Progenitor cell of endocrine pancreas (in vitro differentiated cells): ENCODE measurements around the gene DPP6. TPM values are rescaled to one million over a fixed set of nuclear protein-coding genes. Genes with fewer than 3 reads are reported as not detected.

Experiments
- DNase-seq: peaks from one replicate; pipeline ENCODE4 v3.0.0; 2021; ENCODE audit warnings: low spot score; ENCODE audit not compliant: unreplicated experiment
- H3K27ac Mint-ChIP-seq: 2 replicates; pipeline ENCODE4 v1.8.0; 2021; ENCODE audit warnings: mild to moderate bottlenecking, moderate library complexity, mixed read lengths
- H3K27me3 Mint-ChIP-seq: 2 replicates; pipeline ENCODE4 v1.8.0; 2021; ENCODE audit warnings: mixed read lengths
- H3K36me3 Mint-ChIP-seq: 2 replicates; pipeline ENCODE4 v1.8.0; 2022; ENCODE audit warnings: mixed read lengths; ENCODE audit not compliant: insufficient read depth
- H3K4me1 Mint-ChIP-seq: 2 replicates; pipeline ENCODE4 v1.8.0; 2021; ENCODE audit warnings: low read depth, mixed read lengths
- H3K4me3 Mint-ChIP-seq: 2 replicates; pipeline ENCODE4 v1.8.0; 2021; ENCODE audit warnings: low read depth, mild to moderate bottlenecking, moderate library complexity, mixed read lengths
- H3K9me3 Mint-ChIP-seq: 2 replicates; pipeline ENCODE4 v1.8.0; 2021; ENCODE audit warnings: low read depth, mixed read lengths
- total RNA-seq: library from RNA; stranded (reverse); gene quantifications from 2 replicates; pipeline ENCODE4 v1.2.1, GENCODE V29; 2021
- TF ChIP-seq, protein P1 (sequence below): fragments of 200-600 bp; sonication (generic); IDR thresholded peaks from one replicate; pipeline ENCODE4 v1.5.0; 2021; ENCODE audit warnings: antibody characterized with exemption, mild to moderate bottlenecking; ENCODE audit not compliant: unreplicated experiment

DPP6 gene
- total RNA-seq, 1 donor from 2014 or later = 13.4 TPM

GRCh38 chr7:154631162-154631561 is 579.0 kb downstream of the DPP6 start:
- H3K27me3 Mint-ChIP-seq = no peaks in the 10 kb centered on the region
- no peak overlapping the region for H3K27ac Mint-ChIP-seq
- peaks cover 2% of the 10 kb centered on the region for H3K36me3 Mint-ChIP-seq
- no peak overlapping the region for H3K4me3 Mint-ChIP-seq
- H3K9me3 Mint-ChIP-seq = peaks cover 3% of the 10 kb centered on the region
- no peaks in the 10 kb centered on the region for H3K4me1 Mint-ChIP-seq
- no peak for DNase-seq
- TF ChIP-seq, protein P1, sequence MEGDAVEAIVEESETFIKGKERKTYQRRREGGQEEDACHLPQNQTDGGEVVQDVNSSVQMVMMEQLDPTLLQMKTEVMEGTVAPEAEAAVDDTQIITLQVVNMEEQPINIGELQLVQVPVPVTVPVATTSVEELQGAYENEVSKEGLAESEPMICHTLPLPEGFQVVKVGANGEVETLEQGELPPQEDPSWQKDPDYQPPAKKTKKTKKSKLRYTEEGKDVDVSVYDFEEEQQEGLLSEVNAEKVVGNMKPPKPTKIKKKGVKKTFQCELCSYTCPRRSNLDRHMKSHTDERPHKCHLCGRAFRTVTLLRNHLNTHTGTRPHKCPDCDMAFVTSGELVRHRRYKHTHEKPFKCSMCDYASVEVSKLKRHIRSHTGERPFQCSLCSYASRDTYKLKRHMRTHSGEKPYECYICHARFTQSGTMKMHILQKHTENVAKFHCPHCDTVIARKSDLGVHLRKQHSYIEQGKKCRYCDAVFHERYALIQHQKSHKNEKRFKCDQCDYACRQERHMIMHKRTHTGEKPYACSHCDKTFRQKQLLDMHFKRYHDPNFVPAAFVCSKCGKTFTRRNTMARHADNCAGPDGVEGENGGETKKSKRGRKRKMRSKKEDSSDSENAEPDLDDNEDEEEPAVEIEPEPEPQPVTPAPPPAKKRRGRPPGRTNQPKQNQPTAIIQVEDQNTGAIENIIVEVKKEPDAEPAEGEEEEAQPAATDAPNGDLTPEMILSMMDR = no peak

- DNase-seq = no peak
- Mint-ChIP-seq H3K27ac (no peak overlapping the region), H3K4me3 (no peak overlapping the region), H3K9me3 (peaks cover 3% of the 10 kb centered on the region), H3K27me3 (no peaks in the 10 kb centered on the region), H3K4me1 (no peaks in the 10 kb centered on the region), H3K36me3 (peaks cover 2% of the 10 kb centered on the region)
- TF ChIP-seq, protein P1 = no peak
Measured at GRCh38 chr7:154633641-154634040, 581.4 kb downstream of the DPP6 start.

DNA sequence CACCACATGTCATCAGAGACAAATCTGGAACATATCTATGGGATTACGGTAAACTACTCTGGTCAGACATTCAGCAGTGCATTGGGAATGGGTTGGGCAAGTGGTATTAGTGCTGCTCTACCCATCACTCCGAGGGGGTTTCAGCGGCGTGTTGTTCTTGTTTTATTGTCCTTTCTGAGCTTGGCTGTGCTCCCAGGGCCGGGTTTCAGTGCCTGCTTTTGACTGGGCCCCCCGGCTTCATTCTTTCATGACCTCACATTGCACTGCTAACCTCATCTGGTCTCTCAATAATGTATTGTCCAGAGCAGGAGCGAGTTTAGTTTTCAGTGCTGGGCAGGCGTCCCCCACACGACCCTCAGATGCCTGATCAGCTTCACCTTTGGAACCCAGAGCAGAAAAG is 586.1 kb downstream of the DPP6 start:
- H3K36me3 Mint-ChIP-seq = peaks cover 2% of the 10 kb centered on the region
- peaks cover 3% of the 10 kb centered on the region for H3K9me3 Mint-ChIP-seq
- no peak overlapping the region for H3K4me3 Mint-ChIP-seq
- H3K27me3 Mint-ChIP-seq = no peaks in the 10 kb centered on the region
- H3K27ac Mint-ChIP-seq = no peak overlapping the region
- no peaks in the 10 kb centered on the region for H3K4me1 Mint-ChIP-seq
- no peak for DNase-seq
- TF ChIP-seq, protein P1 = no peak

DNA sequence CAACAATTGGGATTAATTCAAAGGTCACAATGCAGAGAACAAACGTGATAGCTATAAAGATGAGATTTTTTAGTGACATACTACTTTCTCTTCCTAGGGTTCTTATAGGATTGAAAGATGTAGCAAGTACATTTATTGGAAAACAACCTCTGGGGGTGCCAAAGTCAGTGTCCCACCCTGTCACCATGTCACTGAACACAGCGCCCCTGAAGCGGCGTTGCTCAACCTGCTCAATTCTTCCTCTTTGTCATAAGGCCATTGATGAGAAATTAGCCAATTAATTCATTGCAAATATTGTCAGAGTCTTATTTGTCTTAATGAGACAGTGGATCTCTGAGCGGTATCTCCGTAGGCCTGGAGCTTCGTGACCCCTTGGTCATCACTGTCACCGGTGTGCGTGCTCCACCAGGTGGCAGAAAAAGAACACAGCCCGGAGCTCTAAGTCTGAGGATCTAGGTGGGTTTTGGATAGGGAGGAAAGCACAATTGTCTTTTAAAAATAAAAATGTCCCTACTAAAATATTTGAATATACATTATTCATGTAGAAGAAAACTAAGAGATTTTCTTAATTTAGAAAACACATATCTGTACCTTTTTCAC is 588.2 kb downstream of the DPP6 start:
- TF ChIP-seq, protein P1 = peak; percentile 55
- Mint-ChIP-seq H3K4me1 (no peaks in the 10 kb centered on the region), H3K27ac (no peak overlapping the region), H3K4me3 (no peak overlapping the region), H3K9me3 (peaks cover 3% of the 10 kb centered on the region), H3K27me3 (no peaks in the 10 kb centered on the region), H3K36me3 (peaks cover 2% of the 10 kb centered on the region)
- no peak for DNase-seq

- Mint-ChIP-seq H3K4me1 (no peaks in the 10 kb centered on the region), H3K9me3 (peaks cover 1% of the 10 kb centered on the region), H3K4me3 (no peak overlapping the region), H3K36me3 (peaks cover under 1% of the 10 kb centered on the region), H3K27ac (peak overlapping the region; percentile 16), H3K27me3 (no peaks in the 10 kb centered on the region)
- TF ChIP-seq, protein P1 = no peak
- no peak for DNase-seq
Measured at GRCh38 chr7:154640917-154641316, 588.7 kb downstream of the DPP6 start.
